Pancreas (tissue), 10 donors: ENCODE results near the gene GNL2. TPM values are rescaled to one million over a fixed set of nuclear protein-coding genes. Genes with fewer than 3 reads are reported as not detected.

Experiments used
- ATAC-seq, 4 donors: fragments of 200-7000 bp; cut with Tn5 transposase; one replicate each; pipeline versions ENCODE4 v1.8.0 to v1.9.1; 2020; ENCODE audit warnings: mild to moderate bottlenecking in 4 of 4, moderate library complexity in 4 of 4
- DNase-seq, 6 donors: peaks; one replicate each; pipeline ENCODE4 v3.0.0-alpha.2; 2020
- FAIRE-seq: peaks from 2 replicates; lab custom pipeline; 2012; peaks lifted over from hg19 to GRCh38; lab: Jason Lieb, UNC
- H3K27ac ChIP-seq, 4 donors: fragments of 200-600 bp; sonication (generic); 1 replicate in 3 of 4; 2 replicates in 1 of 4; pipeline versions ENCODE4 v1.5.0 to v1.8.0; 2020
- H3K27me3 ChIP-seq, 4 donors: fragments of 200-600 bp; one replicate each; pipeline ENCODE4 v1.8.0; 2021
- H3K36me3 ChIP-seq, 3 donors: fragments of 200-600 bp; sonication (generic) in 1 of 3; one replicate each; pipeline versions ENCODE4 v1.5.0 to v1.8.0; 2020 to 2021
- H3K4me1 ChIP-seq, 3 donors: fragments of 200-600 bp; one replicate each; pipeline ENCODE4 v1.8.0; 2021
- H3K4me3 ChIP-seq, 4 donors: fragments of 200-600 bp; sonication (generic) in 2 of 4; one replicate each; pipeline versions ENCODE4 v1.5.0 to v1.8.0; 2020 to 2021
- H3K9me3 ChIP-seq, 4 donors: fragments of 200-600 bp; one replicate each; pipeline ENCODE4 v1.8.0; 2021
- WGBS, 2 donors: extraction: QIAGEN DNeasy Blood & Tissue Kit; methylation state at CpG; one replicate each; pipeline ENCODE4 v1.1.7; 2013; 5-methylcytosine and 5-hydroxymethylcytosine counted together
- intact Hi-C, 3 donors: fragments of 100-400 bp; cut with DNase I; formaldehyde crosslinking; loops; one replicate each; pipeline versions ENCODE4 v1.11.1 to v1.14.2; 2022
- polyA plus RNA-seq, 2 donors: library from polyadenylated mRNA; stranded (reverse); fragments of 200-250 nt; gene quantifications; one replicate each; pipeline ENCODE4 v1.2.3, GENCODE V29; 2013
- total RNA-seq, 6 donors: library from RNA; stranded (reverse); fragmentation: NEBNext Ultra II Directional in 4 of 6; extraction: Animal tissue kit (Norgen Biotek cat#: 25700) in 4 of 6; gene quantifications; one replicate each; pipeline versions ENCODE4 v1.2.1 to v1.2.4, GENCODE V29; 2021 to 2023
- TF ChIP-seq, protein P1 (sequence below), 4 donors: fragments of 200-600 bp; sonication (generic) in 3 of 4; IDR thresholded peaks; one replicate each; pipeline versions ENCODE4 v1.5.0 to v1.8.0; 2021; ENCODE audit warnings: antibody characterized with exemption in 4 of 4
- donor health status: healthy with polysubstance abuse.
- donor health status: DM: no; HTN: no; CAD: no; lungs with moderate emphysema.
- donor health status: DM: no; HTN: no; CAD: no.
- donor health status: control.
- donor health status: control.
- donor health status: Bipolar disorder and iron deficiency.
- donor health status: DM: yes; HTN: yes; CAD: no.
- donor health status: DM: no; HTN: no; CAD: no.
- donor health status: DM: no; HTN: no; CAD: no.
- donor health status: DM: yes; HTN: yes; CAD: no.

Gene GNL2
- total and polyA plus RNA-seq, 8 donors = 9.8 to 69.1 (median 18.2) TPM

DNA sequence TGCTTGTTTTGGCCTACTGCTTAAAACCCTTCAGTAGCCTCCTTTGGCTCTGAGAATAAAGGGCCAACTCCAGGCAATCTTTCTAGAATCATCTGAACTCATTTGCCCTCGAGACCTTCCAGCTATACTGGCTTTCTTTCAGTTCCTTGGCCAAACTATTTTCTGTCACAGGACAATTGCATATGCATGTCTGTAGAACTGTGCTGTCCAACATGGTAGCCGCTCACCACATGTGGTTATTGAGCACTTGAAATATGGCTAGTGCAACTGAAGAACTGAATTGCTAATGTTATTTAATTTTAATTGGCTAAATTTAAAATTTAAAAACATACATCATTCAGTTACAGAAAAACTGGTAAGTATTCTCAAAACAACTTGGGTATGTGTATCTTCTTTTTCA is 14.3 kb upstream of the GNL2 start:
- no peaks in the 10 kb centered on the region for H3K27me3 ChIP-seq
- FAIRE-seq (no peak), ATAC-seq (no peak), DNase-seq (no peak)
- no peak overlapping the region for H3K4me3 ChIP-seq
- no peaks in the 10 kb centered on the region for H3K36me3 ChIP-seq
- TF ChIP-seq, protein P1, sequence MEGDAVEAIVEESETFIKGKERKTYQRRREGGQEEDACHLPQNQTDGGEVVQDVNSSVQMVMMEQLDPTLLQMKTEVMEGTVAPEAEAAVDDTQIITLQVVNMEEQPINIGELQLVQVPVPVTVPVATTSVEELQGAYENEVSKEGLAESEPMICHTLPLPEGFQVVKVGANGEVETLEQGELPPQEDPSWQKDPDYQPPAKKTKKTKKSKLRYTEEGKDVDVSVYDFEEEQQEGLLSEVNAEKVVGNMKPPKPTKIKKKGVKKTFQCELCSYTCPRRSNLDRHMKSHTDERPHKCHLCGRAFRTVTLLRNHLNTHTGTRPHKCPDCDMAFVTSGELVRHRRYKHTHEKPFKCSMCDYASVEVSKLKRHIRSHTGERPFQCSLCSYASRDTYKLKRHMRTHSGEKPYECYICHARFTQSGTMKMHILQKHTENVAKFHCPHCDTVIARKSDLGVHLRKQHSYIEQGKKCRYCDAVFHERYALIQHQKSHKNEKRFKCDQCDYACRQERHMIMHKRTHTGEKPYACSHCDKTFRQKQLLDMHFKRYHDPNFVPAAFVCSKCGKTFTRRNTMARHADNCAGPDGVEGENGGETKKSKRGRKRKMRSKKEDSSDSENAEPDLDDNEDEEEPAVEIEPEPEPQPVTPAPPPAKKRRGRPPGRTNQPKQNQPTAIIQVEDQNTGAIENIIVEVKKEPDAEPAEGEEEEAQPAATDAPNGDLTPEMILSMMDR (IDR thresholded peaks at IDR 0.05) = no peak
- H3K9me3 ChIP-seq = no peaks in the 10 kb centered on the region
- 56 to 63% methylated on average over 2 of the region's 2 CpGs for WGBS, 2 donors
- intact Hi-C loops = no loop called here
- H3K4me1 ChIP-seq = no peaks in the 10 kb centered on the region
- H3K27ac ChIP-seq = no peak overlapping the region

DNA sequence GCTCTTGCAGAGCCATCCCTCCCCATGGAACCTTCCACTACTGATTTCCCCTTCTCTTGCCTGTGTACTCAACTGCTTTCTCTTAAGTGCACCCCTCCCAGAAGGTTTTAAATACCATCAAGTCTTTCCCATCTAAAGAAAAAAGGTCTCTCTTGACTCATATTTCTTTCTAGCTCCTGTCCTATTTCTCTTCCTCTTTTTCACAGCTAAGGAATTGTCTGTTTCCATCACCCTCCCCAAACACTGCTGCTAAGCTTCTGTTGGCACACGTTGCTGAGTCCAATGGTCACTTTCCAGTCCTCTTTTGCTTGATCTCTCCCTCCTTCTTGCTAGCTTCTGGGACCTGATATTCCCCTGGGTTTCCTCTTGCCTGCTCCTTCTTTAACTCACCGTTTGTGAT is 13.3 kb upstream of the GNL2 start:
- intact Hi-C loops = no loop called here
- Histone ChIP-seq H3K36me3 (no peaks in the 10 kb centered on the region), H3K9me3 (no peaks in the 10 kb centered on the region), H3K4me3 (no peak overlapping the region), H3K27ac (no peak overlapping the region), H3K4me1 (no peaks in the 10 kb centered on the region), H3K27me3 (no peaks in the 10 kb centered on the region)
- no peak for FAIRE-seq
- TF ChIP-seq, protein P1 (IDR thresholded peaks at IDR 0.05) = no peak
- no peak for DNase-seq
- 24 to 28% methylated on average over 2 of the region's 2 CpGs for WGBS, 2 donors
- no peak for ATAC-seq

DNA sequence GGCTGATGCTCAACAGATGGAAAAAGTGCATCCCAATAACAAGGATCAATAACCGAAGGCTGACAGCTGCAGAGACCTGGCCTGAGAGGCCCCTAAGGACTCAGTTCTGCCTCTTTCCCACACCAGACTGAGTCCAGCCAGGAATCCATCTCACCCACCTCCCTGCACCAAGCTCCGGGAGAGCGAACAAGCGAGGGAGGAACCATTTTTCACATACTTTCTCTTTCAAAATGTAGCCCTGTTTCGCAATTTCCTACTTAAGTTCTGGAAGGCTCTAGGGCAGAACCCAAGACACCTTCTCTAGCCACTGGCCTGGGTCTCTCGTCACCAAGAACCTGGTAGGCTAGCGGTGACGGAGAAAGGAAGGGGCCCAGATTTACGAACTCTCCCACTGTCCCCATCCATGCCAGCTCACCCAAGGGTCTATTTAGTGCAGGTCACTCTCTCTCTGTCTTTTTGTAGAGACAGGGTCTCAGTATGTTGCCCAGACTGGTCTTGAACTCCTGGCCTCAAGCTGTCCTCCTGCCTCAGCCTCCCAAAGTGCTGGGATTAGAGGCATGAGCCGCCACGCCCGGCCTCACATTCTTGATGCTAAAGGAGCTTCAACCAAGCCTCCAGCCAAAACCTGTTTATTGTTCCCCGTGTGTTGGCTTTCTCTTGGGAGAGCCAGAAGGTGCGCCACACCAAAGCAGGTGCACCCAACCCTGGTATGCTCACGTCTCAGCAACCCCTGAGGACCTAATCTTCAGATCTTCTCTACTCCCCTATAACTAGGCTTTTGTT is 10.9 kb upstream of the GNL2 start:
- 69 to 74% methylated on average over 15 of the region's 15 CpGs for WGBS, 2 donors
- H3K36me3 ChIP-seq = no peaks in the 10 kb centered on the region
- DNase-seq (no peak), FAIRE-seq (no peak), ATAC-seq (peak in 1 of 4 donors; percentile 27)
- no peaks in the 10 kb centered on the region for H3K27me3 ChIP-seq
- no peaks in the 10 kb centered on the region for H3K4me1 ChIP-seq
- TF ChIP-seq, protein P1 (IDR thresholded peaks at IDR 0.05) = no peak
- H3K4me3 ChIP-seq = no peak overlapping the region
- H3K27ac ChIP-seq = no peak overlapping the region
- intact Hi-C loops = no loop called here
- no peaks in the 10 kb centered on the region for H3K9me3 ChIP-seq

DNA sequence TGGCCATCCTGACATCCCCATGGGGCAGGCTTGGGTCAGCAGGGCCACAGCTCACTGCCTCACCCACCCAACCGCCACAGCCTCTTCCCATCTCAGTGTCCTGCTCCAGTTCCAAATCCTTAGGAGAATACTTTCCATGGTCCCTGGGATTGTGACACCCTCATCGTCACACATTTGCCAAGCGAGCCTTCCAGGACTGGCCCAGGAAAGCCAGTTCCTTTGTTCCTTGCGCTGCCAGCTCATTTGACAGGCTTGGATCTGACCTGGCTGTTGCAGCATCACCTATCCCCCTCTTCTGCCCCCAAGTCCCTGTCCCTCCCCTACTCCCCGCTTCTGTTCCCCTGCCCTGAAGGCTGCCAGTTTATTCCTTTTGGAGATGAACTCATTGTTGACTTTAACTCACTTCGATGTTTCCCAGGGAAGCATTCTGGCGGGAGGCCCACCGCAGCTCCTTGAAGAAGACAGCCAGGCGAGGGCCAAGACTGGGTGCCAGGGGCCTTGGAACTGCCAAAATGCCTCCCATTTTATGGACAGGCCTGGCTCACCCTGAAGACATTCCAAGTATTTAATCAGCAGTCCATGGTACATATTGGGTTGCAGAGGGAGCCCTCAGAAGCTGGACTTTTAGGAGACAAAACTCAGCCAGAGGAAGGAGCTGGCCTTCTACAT is 10.2 kb upstream of the GNL2 start:
- DNase-seq (no peak), FAIRE-seq (no peak), ATAC-seq (no peak)
- Histone ChIP-seq H3K27me3 (no peaks in the 10 kb centered on the region), H3K4me3 (no peak overlapping the region), H3K9me3 (no peaks in the 10 kb centered on the region), H3K36me3 (no peaks in the 10 kb centered on the region), H3K27ac (no peak overlapping the region), H3K4me1 (no peaks in the 10 kb centered on the region)
- intact Hi-C loops = no loop called here
- TF ChIP-seq, protein P1 (IDR thresholded peaks at IDR 0.05) = no peak
- WGBS, 2 donors = 70 to 75% methylated on average over 9 of the region's 9 CpGs
